ENCODE results near the gene OBSCN.

The OBSCN gene

DNA sequence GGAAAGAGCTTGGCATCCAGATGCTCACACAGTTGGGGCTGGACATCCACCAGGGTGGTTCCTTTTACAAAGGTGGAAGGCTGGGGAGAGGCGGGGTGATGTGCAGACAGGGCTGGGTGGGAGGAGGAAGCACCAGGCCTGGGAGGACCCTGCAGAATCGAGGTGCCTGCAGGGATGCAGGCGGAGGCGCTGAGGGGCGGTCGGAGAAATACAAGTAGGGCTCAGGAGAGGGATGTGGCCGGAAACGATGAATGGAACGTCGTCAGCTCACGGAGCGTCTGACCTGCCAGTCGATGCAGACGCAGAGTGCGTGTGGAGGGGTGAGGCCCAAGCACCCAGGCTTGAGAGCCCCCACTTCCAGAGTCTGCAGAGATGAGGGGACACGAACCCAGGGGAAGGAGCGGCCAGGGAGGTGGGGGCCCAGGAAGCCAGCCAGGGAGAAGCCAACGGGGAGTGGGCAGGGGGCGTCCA, 135.4 kb downstream of the OBSCN start:
- H3K36me3 ChIP-seq (ENCODE audit: control insufficient read depth, insufficient read depth, low read length) = no peaks in the 10 kb centered on the region

DNA sequence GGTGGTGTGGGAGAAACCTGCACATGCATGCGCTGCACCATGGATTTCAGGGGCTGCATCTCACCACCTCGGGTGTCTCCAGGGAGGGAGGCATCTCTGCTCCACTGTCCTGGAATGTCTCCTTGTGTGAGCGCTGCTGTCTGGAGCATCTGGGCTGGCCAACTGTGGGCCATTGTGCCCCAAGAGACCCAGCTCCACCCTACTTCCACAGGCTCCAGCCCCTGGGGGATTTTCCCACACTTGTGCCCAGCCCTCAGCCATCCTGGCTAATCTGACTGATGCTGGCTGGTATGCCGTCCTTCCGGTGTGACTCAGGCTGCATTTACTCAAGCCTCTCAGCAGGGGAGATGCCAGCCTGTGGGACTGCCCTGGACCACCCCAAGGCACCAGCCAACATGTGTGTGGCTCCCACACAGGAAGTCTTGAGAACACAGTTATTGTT, 136.8 kb downstream of the OBSCN start:
- H3K4me3 ChIP-seq (ENCODE audit: low read length) = no peak overlapping the region
- H3K4me1 ChIP-seq (ENCODE audit: control insufficient read depth, insufficient read depth, low read length) = no peaks in the 10 kb centered on the region
- H3K27me3 ChIP-seq (ENCODE audit: control insufficient read depth, insufficient read depth, low read length) = no peaks in the 10 kb centered on the region
- no peak overlapping the region for H3K9ac ChIP-seq (ENCODE audit: low read length)
- H3K36me3 ChIP-seq (ENCODE audit: control insufficient read depth, insufficient read depth, low read length) = no peaks in the 10 kb centered on the region
- no peaks in the 10 kb centered on the region for H3K9me3 ChIP-seq (ENCODE audit: control insufficient read depth, low read length)

More for the DNA sequence above, 135.4 kb downstream of the OBSCN start:
- H3K4me3 ChIP-seq (ENCODE audit: low read length) = no peak overlapping the region
- H3K9ac ChIP-seq (ENCODE audit: low read length) = no peak overlapping the region
- no peaks in the 10 kb centered on the region for H3K4me1 ChIP-seq (ENCODE audit: control insufficient read depth, insufficient read depth, low read length)
- H3K9me3 ChIP-seq (ENCODE audit: control insufficient read depth, low read length) = no peaks in the 10 kb centered on the region
- no peaks in the 10 kb centered on the region for H3K27me3 ChIP-seq (ENCODE audit: control insufficient read depth, insufficient read depth, low read length)

DNA sequence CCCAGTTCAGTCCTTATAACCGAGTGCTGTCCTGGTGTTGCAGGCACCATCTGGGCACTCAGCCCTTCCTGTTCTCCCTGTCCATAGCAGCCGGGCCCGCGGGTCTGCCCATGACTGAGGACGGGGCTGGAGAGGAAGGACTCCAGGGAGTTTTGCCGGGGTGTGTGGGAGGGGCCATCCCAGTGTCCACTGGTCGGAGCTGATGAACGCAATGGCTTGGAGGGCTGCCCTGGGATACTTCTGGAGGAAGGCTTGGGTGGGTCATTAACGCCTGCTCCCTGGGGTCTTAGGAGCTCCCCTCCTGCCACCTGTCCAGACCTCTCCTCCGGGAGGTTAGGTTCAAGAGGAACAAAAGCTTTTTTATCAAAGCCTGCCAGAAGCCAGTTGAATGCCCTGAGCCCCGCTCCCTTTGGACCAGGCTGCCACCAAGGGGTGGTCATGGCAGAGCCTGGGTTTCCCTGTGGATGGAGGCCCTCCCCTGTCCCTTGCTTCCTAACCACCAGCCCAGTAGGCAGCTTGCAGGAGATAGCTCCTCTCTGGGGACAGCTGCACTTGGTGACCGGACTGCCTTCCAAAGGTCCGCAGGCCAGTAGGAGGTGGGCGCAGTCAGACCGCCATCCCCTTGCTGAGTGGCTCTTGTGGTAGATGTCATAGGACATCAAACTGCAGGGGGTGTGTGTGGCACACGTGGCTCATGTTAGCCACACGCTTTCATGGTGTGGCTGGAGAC, 137.5 kb downstream of the OBSCN start:
- no peaks in the 10 kb centered on the region for H3K4me1 ChIP-seq (ENCODE audit: control insufficient read depth, insufficient read depth, low read length)

DNA sequence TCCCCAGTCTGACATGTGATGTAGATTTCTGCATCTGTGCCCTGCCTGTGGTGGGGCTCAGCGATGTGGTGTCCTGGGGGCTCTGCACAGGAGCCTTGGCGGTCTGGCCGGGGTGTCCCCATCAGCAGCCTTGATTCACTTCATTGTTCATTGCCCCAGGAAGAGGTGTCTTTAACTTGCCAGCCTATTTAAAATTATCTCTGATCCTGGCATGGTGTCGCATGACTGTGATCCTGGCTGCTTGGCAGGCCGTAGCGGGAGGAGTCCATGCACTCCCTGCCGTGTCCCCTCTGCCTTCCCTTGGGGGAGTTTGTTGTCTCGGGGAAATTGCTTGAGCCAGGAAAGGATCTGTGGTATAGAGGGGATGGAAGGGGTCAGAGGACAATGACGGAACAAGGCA, 138.9 kb downstream of the OBSCN start:
- H3K27me3 ChIP-seq (ENCODE audit: control insufficient read depth, insufficient read depth, low read length) = no peaks in the 10 kb centered on the region
- H3K9ac ChIP-seq (ENCODE audit: low read length) = no peak overlapping the region
- H3K4me1 ChIP-seq (ENCODE audit: control insufficient read depth, insufficient read depth, low read length) = no peaks in the 10 kb centered on the region
- H3K9me3 ChIP-seq (ENCODE audit: control insufficient read depth, low read length) = no peaks in the 10 kb centered on the region
- no peaks in the 10 kb centered on the region for H3K36me3 ChIP-seq (ENCODE audit: control insufficient read depth, insufficient read depth, low read length)
- H3K4me3 ChIP-seq (ENCODE audit: low read length) = no peak overlapping the region

More for the DNA sequence above, 137.5 kb downstream of the OBSCN start:
- Histone ChIP-seq H3K4me3 (ENCODE audit: low read length) (no peak overlapping the region), H3K36me3 (ENCODE audit: control insufficient read depth, insufficient read depth, low read length) (no peaks in the 10 kb centered on the region), H3K27me3 (ENCODE audit: control insufficient read depth, insufficient read depth, low read length) (no peaks in the 10 kb centered on the region), H3K9ac (ENCODE audit: low read length) (no peak overlapping the region), H3K9me3 (ENCODE audit: control insufficient read depth, low read length) (no peaks in the 10 kb centered on the region)

DNA sequence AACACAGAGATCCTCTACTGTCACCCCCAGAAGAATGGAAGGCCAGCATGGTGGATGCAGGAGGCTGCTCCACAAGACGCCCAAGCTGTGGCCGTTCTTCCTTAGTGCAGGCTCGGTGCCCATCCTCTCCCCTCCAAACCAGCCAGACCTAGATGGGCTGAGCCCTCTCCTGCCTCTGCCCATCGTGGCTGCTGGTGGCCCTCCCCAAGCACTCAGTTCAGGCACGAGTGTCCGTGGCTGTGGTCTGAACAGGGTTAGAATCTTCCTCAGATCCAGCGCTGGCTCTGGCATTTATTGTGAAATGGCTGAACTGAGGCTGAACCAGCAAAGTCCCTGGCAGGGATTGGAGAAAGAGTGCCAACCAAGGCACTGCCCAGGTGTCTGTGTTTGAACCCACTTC, 139.3 kb downstream of the OBSCN start:
- Histone ChIP-seq H3K36me3 (ENCODE audit: control insufficient read depth, insufficient read depth, low read length) (no peaks in the 10 kb centered on the region), H3K4me3 (ENCODE audit: low read length) (no peak overlapping the region), H3K27me3 (ENCODE audit: control insufficient read depth, insufficient read depth, low read length) (no peaks in the 10 kb centered on the region), H3K9me3 (ENCODE audit: control insufficient read depth, low read length) (no peaks in the 10 kb centered on the region), H3K9ac (ENCODE audit: low read length) (no peak overlapping the region), H3K4me1 (ENCODE audit: control insufficient read depth, insufficient read depth, low read length) (no peaks in the 10 kb centered on the region)

DNA sequence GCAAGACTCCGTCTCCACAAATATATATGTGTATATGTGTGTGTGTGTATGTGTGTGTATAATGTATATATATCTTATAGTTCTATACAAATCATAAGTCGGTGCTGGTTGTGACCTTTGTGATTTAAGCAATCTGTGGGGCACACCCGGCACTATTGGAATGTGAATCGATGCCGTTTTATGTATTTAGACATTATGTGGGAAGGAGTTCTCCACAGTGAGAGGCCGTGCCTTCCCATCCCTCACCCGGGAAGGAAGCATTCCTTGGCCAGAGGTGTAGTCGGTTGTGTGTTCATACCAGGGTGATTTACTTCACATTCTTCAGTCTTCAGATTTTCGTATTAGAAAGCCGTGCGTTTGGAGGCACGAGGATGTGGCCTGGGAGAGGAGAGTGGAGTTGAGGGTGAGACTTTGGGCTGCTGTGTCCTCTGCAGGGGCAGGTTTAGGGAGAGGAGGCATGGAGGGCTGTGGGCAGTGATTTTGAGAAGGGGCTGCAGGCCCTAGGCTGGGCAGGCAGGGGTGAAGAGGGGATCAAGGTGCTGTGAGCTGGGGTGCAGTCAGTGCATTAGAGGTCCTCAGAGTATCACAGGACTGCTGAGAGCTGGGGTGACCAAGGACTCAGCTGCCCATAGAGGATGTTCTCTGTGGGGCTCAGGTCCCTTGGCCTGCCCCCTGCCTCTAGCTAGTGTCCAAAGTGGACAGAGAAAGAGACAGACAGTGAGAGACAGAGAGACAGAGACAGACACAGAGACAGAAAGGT, 141.0 kb downstream of the OBSCN start:
- Histone ChIP-seq H3K27me3 (ENCODE audit: control insufficient read depth, insufficient read depth, low read length) (no peaks in the 10 kb centered on the region), H3K9ac (ENCODE audit: low read length) (no peak overlapping the region), H3K4me1 (ENCODE audit: control insufficient read depth, insufficient read depth, low read length) (no peaks in the 10 kb centered on the region), H3K9me3 (ENCODE audit: control insufficient read depth, low read length) (no peaks in the 10 kb centered on the region), H3K4me3 (ENCODE audit: low read length) (no peak overlapping the region), H3K36me3 (ENCODE audit: control insufficient read depth, insufficient read depth, low read length) (no peaks in the 10 kb centered on the region)

DNA sequence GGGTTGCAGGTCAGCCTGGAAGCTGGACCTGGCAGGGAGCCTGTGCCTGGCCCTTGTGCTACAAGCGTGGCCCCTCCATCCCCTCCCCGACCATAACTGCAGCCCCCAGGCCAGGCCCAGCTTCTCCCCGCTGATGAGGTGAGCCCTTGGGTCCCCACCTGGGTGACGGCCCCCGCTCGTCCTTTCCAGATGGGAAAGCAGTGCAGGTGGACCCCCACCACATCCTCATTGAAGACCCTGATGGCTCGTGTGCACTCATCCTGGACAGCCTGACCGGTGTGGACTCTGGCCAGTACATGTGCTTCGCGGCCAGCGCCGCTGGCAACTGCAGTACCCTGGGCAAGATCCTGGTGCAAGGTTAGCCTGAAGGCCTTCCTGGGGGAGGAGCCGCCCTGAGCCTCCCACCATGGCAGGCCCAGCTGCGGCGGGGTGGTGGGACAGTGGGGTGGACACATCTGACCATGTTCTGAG, 141.9 kb downstream of the OBSCN start:
- Histone ChIP-seq H3K27me3 (ENCODE audit: control insufficient read depth, insufficient read depth, low read length) (no peaks in the 10 kb centered on the region), H3K4me3 (ENCODE audit: low read length) (no peak overlapping the region), H3K4me1 (ENCODE audit: control insufficient read depth, insufficient read depth, low read length) (no peaks in the 10 kb centered on the region), H3K36me3 (ENCODE audit: control insufficient read depth, insufficient read depth, low read length) (no peaks in the 10 kb centered on the region), H3K9ac (ENCODE audit: low read length) (no peak overlapping the region), H3K9me3 (ENCODE audit: control insufficient read depth, low read length) (no peaks in the 10 kb centered on the region)

DNA sequence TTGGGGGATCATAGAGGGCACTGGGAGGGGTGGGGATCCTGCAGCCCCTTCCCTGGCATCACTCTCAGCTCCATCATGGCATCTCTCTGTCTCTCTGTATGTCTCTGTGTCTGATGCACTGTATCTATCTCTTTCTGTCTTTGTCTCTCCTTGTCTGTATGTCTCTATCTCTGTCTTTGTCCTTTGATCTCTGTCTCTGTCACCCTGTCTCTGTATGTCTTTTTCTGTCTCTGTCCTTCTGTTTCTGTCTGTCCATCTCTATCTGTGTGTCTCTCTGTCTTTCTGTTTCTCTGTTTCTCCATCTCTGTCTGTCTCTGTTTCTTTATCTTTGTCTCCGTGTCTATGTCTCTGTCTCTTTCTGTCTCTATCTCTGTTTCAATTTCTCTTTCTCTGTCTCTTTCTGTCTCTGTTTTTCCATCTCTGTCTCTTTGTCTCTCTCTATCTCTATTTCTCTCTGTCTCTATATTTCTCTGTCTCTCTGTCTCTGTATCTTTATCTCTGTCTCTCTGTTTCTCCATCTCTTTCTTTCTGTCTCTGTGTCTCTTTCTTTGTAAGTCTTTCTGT, 142.4 kb downstream of the OBSCN start:
- no peak overlapping the region for H3K4me3 ChIP-seq (ENCODE audit: low read length)
- H3K36me3 ChIP-seq (ENCODE audit: control insufficient read depth, insufficient read depth, low read length) = no peaks in the 10 kb centered on the region
- no peak overlapping the region for H3K9ac ChIP-seq (ENCODE audit: low read length)
- H3K4me1 ChIP-seq (ENCODE audit: control insufficient read depth, insufficient read depth, low read length) = no peaks in the 10 kb centered on the region
- no peaks in the 10 kb centered on the region for H3K9me3 ChIP-seq (ENCODE audit: control insufficient read depth, low read length)
- no peaks in the 10 kb centered on the region for H3K27me3 ChIP-seq (ENCODE audit: control insufficient read depth, insufficient read depth, low read length)

DNA sequence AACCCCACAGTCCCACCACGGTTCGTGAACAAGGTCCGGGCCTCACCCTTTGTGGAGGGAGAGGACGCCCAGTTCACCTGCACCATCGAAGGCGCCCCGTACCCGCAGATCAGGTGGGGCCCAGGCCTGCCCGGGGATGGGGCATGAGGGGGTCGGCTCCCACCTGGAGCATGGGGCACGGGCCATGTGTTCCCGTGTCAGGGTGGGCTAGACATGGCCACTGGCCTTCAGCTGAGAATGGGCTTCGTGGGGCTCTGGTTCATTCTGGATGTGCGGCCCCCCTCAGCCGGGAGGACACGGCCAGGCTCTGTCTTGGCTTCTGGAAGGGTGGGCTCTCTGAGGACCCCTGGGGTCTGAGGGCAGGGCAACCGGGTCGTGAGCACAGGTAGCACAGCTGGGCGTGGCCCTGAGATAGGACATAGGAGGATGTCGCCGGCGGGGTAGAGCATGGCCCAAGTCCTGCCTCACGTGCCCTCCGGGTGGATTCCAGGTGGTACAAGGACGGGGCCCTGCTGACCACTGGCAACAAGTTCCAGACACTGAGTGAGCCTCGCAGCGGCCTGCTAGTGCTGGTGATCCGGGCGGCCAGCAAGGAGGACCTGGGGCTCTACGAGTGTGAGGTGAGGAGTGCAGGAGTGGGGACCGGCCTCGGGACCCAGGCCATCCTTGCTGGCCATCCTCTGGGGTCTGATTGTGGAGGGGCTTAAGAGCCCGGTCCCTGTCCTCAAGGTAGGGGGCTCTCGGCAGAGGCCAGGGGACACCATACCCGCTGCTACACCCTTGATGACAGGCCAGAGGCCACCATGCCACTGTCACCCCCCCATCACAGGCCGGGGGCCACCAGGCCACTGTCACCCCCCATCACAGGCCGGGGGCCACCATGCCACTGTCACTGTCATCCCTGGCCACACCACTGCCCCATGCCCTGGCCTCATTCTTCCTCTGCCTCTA, 143.3 kb downstream of the OBSCN start:
- Histone ChIP-seq H3K36me3 (ENCODE audit: control insufficient read depth, insufficient read depth, low read length) (no peaks in the 10 kb centered on the region), H3K9me3 (ENCODE audit: control insufficient read depth, low read length) (no peaks in the 10 kb centered on the region), H3K4me3 (ENCODE audit: low read length) (no peak overlapping the region), H3K4me1 (ENCODE audit: control insufficient read depth, insufficient read depth, low read length) (no peaks in the 10 kb centered on the region), H3K27me3 (ENCODE audit: control insufficient read depth, insufficient read depth, low read length) (no peaks in the 10 kb centered on the region), H3K9ac (ENCODE audit: low read length) (no peak overlapping the region)

DNA sequence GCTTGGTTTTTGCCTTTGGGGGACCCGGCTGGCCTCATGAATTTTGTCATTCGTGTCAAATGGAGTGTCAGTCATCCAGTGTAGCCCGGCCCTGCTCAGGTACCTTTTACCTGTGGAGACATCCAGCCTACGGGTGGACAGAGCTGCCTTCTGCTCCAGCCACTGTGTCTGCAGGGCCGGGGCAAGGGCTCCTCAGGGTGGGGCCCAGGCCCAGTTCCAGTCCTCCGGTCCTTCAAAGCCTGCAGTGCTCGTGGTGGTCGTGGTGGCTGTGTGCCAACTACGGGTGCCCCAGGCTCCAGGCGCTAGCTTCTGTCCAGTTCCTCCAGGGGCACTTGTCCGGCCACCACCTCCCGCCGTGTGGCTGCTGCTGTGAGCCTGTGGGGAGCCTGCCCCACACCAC, 144.0 kb downstream of the OBSCN start:
- H3K4me3 ChIP-seq (ENCODE audit: low read length) = no peak overlapping the region
- no peaks in the 10 kb centered on the region for H3K27me3 ChIP-seq (ENCODE audit: control insufficient read depth, insufficient read depth, low read length)
- no peaks in the 10 kb centered on the region for H3K9me3 ChIP-seq (ENCODE audit: control insufficient read depth, low read length)
- no peaks in the 10 kb centered on the region for H3K36me3 ChIP-seq (ENCODE audit: control insufficient read depth, insufficient read depth, low read length)
- no peak overlapping the region for H3K9ac ChIP-seq (ENCODE audit: low read length)
- H3K4me1 ChIP-seq (ENCODE audit: control insufficient read depth, insufficient read depth, low read length) = no peaks in the 10 kb centered on the region

DNA sequence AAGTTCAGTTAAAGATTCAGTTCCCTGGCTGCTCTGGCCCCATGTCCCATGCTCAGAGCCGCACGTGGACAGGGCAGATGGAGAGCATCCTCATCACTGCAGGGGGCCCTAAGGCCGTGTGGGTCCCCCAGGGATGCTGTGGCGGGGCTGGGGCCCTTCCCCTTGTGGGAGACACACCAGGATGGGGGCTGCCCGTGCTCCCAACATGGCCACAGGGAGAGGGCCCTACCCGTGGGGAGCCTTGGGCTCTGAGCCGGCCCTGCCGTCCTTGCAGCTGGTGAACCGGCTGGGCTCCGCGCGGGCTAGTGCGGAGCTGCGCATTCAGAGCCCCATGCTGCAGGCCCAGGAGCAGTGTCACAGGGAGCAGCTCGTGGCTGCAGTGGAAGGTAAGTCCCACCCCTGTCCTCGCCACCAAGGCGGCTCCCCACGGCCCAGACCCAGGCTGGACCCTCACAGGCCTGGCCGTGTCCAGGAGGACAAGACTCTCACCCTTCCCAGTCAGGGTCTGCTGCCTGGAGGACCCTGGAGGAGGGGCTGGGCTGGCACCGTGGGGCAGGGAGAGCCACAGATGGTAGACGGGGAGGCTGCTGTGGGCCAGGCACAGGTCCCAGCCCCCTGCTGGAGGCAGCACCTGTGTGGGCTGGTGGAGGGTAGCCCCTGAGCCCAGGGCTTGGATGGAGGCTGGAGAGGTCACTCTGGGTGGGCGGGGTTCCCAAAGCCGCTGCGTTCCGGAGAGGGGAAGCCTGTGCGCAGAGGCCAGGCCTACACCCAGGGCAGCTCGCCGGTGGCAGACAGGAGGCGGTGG, 145.0 kb downstream of the OBSCN start:
- no peaks in the 10 kb centered on the region for H3K9me3 ChIP-seq (ENCODE audit: control insufficient read depth, low read length)
- no peaks in the 10 kb centered on the region for H3K27me3 ChIP-seq (ENCODE audit: control insufficient read depth, insufficient read depth, low read length)
- no peaks in the 10 kb centered on the region for H3K4me1 ChIP-seq (ENCODE audit: control insufficient read depth, insufficient read depth, low read length)
- H3K4me3 ChIP-seq (ENCODE audit: low read length) = no peak overlapping the region
- no peak overlapping the region for H3K9ac ChIP-seq (ENCODE audit: low read length)
- H3K36me3 ChIP-seq (ENCODE audit: control insufficient read depth, insufficient read depth, low read length) = no peaks in the 10 kb centered on the region
